MG63 (cell line): ENCODE measurements around the gene TUBGCP6. TPM values are rescaled to one million over a fixed set of nuclear protein-coding genes. Genes with fewer than 3 reads are reported as not detected.
A peak's percentile ranks its signal among the peaks of the same experiment; 100 is the strongest.

ENCODE experiments used
- DNase-seq: peaks from one replicate; pipeline ENCODE4 v3.0.0-alpha.2; 2020
- H3K27me3 ChIP-seq: fragments of 250-450 bp; sonication (Bioruptor Pico); 2 replicates; pipeline ENCODE4 v1.5.1; 2020; ENCODE audit warnings: mild to moderate bottlenecking, moderate library complexity
- H3K36me3 ChIP-seq: fragments of 250-450 bp; sonication (Bioruptor Pico); 2 replicates; pipeline ENCODE4 v1.5.1; 2020; ENCODE audit warnings: mild to moderate bottlenecking, moderate library complexity
- H3K4me3 ChIP-seq: fragments of 250-450 bp; sonication (Bioruptor Pico); 2 replicates; pipeline ENCODE4 v1.5.1; 2020; ENCODE audit warnings: mild to moderate bottlenecking, moderate library complexity
- H3K9me3 ChIP-seq: fragments of 250-450 bp; sonication (Bioruptor Pico); 2 replicates; pipeline ENCODE4 v1.5.1; 2020; ENCODE audit warnings: mild to moderate bottlenecking, moderate library complexity
- total RNA-seq: library from RNA; depleted of rRNA; stranded (reverse); fragments of >200 nt; shearing (Covaris generic); gene quantifications from 2 replicates; pipeline ENCODE4 v1.2.3, GENCODE V29; 2014; ENCODE audit warnings: low replicate concordance

Gene TUBGCP6
- total RNA-seq, 1 experiment from 2014 or later = 11.8 TPM

- DNase-seq = no peak
- H3K4me3 ChIP-seq = peak overlapping the region; percentile 60
- H3K36me3 ChIP-seq = peaks cover 39% of the 10 kb centered on the region
Measured at GRCh38 chr22:50201191-50202129, 43.4 kb downstream of the TUBGCP6 start.

GRCh38 chr22:50200461-50201190, 44.2 kb downstream of the TUBGCP6 start, which contains the start of gene SELENOO:
Gene SELENOO, plus strand, starts transcription at chr22:50201011. Its CDS starts 26 bp downstream, at chr22:50201037.
- Histone ChIP-seq H3K9me3 (no peaks in the 10 kb centered on the region), H3K4me3 (peak within 1 kb of the TSS; percentile 60), H3K27me3 (no peaks in the 10 kb centered on the region), H3K36me3 (peaks cover 30% of the 10 kb centered on the region)
- DNase-seq = peak; percentile 88

More at GRCh38 chr22:50201191-50202129, 43.4 kb downstream of the TUBGCP6 start:
- H3K9me3 ChIP-seq = no peaks in the 10 kb centered on the region
- no peaks in the 10 kb centered on the region for H3K27me3 ChIP-seq

GRCh38 chr22:50199829-50200460, 44.9 kb downstream of the TUBGCP6 start:
- H3K4me3 ChIP-seq = peak overlapping the region; percentile 60
- no peaks in the 10 kb centered on the region for H3K27me3 ChIP-seq
- H3K36me3 ChIP-seq = peaks cover 26% of the 10 kb centered on the region
- H3K9me3 ChIP-seq = no peaks in the 10 kb centered on the region
- no peak for DNase-seq

- H3K9me3 ChIP-seq = no peaks in the 10 kb centered on the region
- peaks cover 28% of the 10 kb centered on the region for H3K36me3 ChIP-seq
- H3K4me3 ChIP-seq = no peak overlapping the region
- no peak for DNase-seq
- no peaks in the 10 kb centered on the region for H3K27me3 ChIP-seq
Measured at GRCh38 chr22:50199251-50199721, 45.5 kb downstream of the TUBGCP6 start.

- Histone ChIP-seq H3K27me3 (no peaks in the 10 kb centered on the region), H3K36me3 (peaks cover 29% of the 10 kb centered on the region)
Measured at GRCh38 chr22:50198624-50199017, 46.2 kb downstream of the TUBGCP6 start.

GRCh38 chr22:50197856-50198623, 46.8 kb downstream of the TUBGCP6 start:
- Histone ChIP-seq H3K36me3 (peaks cover 27% of the 10 kb centered on the region), H3K4me3 (no peak overlapping the region), H3K27me3 (no peaks in the 10 kb centered on the region), H3K9me3 (no peaks in the 10 kb centered on the region)
- DNase-seq = no peak

More at GRCh38 chr22:50198624-50199017, 46.2 kb downstream of the TUBGCP6 start:
- H3K9me3 ChIP-seq = no peaks in the 10 kb centered on the region
- DNase-seq = no peak
- no peak overlapping the region for H3K4me3 ChIP-seq

- no peaks in the 10 kb centered on the region for H3K27me3 ChIP-seq
- H3K9me3 ChIP-seq = no peaks in the 10 kb centered on the region
- peaks cover 24% of the 10 kb centered on the region for H3K36me3 ChIP-seq
- DNase-seq = no peak
- H3K4me3 ChIP-seq = no peak overlapping the region
Measured at GRCh38 chr22:50197000-50197800, 47.6 kb downstream of the TUBGCP6 start.

GRCh38 chr22:50196256-50196655, 48.6 kb downstream of the TUBGCP6 start:
- Histone ChIP-seq H3K27me3 (no peaks in the 10 kb centered on the region), H3K36me3 (peaks cover 33% of the 10 kb centered on the region), H3K9me3 (no peaks in the 10 kb centered on the region), H3K4me3 (no peak overlapping the region)
- DNase-seq = no peak

GRCh38 chr22:50194037-50194805, 50.6 kb downstream of the TUBGCP6 start:
- Histone ChIP-seq H3K36me3 (peaks cover 31% of the 10 kb centered on the region), H3K9me3 (no peaks in the 10 kb centered on the region), H3K4me3 (no peak overlapping the region), H3K27me3 (no peaks in the 10 kb centered on the region)
- no peak for DNase-seq

GRCh38 chr22:50193621-50194020, 51.2 kb downstream of the TUBGCP6 start:
- H3K9me3 ChIP-seq = no peaks in the 10 kb centered on the region
- H3K4me3 ChIP-seq = no peak overlapping the region
- no peaks in the 10 kb centered on the region for H3K27me3 ChIP-seq
- no peak for DNase-seq
- peaks cover 33% of the 10 kb centered on the region for H3K36me3 ChIP-seq

- no peaks in the 10 kb centered on the region for H3K9me3 ChIP-seq
- H3K36me3 ChIP-seq = peaks cover 43% of the 10 kb centered on the region
Measured at GRCh38 chr22:50192436-50193204, 52.2 kb downstream of the TUBGCP6 start.

GRCh38 chr22:50190941-50191741, 53.7 kb downstream of the TUBGCP6 start:
- H3K27me3 ChIP-seq = no peaks in the 10 kb centered on the region
- H3K4me3 ChIP-seq = no peak overlapping the region
- no peaks in the 10 kb centered on the region for H3K9me3 ChIP-seq
- H3K36me3 ChIP-seq = peaks cover 46% of the 10 kb centered on the region
- DNase-seq = no peak

More at GRCh38 chr22:50192436-50193204, 52.2 kb downstream of the TUBGCP6 start:
- Histone ChIP-seq H3K4me3 (no peak overlapping the region), H3K27me3 (no peaks in the 10 kb centered on the region)
- DNase-seq = no peak

- no peaks in the 10 kb centered on the region for H3K9me3 ChIP-seq
- peak; percentile 60 for DNase-seq
- no peaks in the 10 kb centered on the region for H3K27me3 ChIP-seq
- H3K36me3 ChIP-seq = peaks cover 46% of the 10 kb centered on the region
- no peak overlapping the region for H3K4me3 ChIP-seq
Measured at GRCh38 chr22:50190182-50190940, 54.5 kb downstream of the TUBGCP6 start.
